Measurements from ENCODE around the gene DCTN4. TPM values are rescaled to one million over a fixed set of nuclear protein-coding genes. Genes with fewer than 3 reads are reported as not detected.

DCTN4 gene
- polyA plus RNA-seq, 3 donors = 14.6 to 34.4 (median 16.3) TPM

DNA sequence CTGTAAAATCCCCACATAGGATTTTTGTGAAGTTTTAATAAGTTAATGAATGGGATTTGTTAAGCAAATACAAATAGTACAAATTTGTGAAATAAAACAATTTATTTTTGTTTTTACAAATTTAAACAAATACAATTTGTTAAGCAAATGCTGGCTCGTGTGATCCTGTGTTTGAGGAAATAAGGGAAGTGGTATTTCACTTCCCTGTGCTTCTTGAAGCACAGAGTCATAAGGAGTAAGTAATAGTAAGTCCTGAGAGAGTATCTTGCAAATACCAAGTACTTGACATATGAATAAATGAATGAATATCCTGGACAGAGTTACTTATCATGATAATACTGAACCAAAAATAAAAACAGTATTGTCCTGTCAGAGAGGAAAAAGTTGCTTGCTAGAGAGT is 28.8 kb upstream of the DCTN4 start:
- Histone ChIP-seq H3K27me3 (ENCODE audit: control insufficient read depth in 2 of 2, insufficient read depth in 2 of 2, low read length in 2 of 2) (no peaks in the 10 kb centered on the region), H3K4me1 (ENCODE audit: control insufficient read depth in 1 of 2, insufficient read depth in 2 of 2, low read length in 2 of 2) (peaks cover 61 to 69% of the 10 kb centered on the region in 2 donors), H4K20me1 (ENCODE audit: insufficient read depth, low read length) (peaks cover 40% of the 10 kb centered on the region), H3K36me3 (replicated peaks in 1 of 2; ENCODE audit: control insufficient read depth in 1 of 2, insufficient read depth in 2 of 2, low read length in 2 of 2) (no peaks in the 10 kb centered on the region), H2AFZ (ENCODE audit: insufficient read depth, low read depth, low read length, poor library complexity, severe bottlenecking) (no peak overlapping the region), H3K79me2 (ENCODE audit: insufficient read depth, low read length) (peaks cover 100% of the 10 kb centered on the region), H3K9me3 (replicated peaks in 1 of 2; ENCODE audit: control insufficient read depth in 1 of 2, insufficient read depth in 1 of 2, low read length in 2 of 2) (no peaks in the 10 kb centered on the region), H3K9ac (ENCODE audit: insufficient read depth, low read length, poor library complexity, severe bottlenecking) (no peak overlapping the region), H3K27ac (ENCODE audit: low read depth in 1 of 2, low read length in 2 of 2) (peak overlapping the region in 1 of 2 donors; percentile 80), H3K4me3 (replicated peaks in 1 of 3; ENCODE audit: low read depth in 2 of 3, low read length in 3 of 3) (peak overlapping the region in 1 of 3 experiments; percentile 27), H3K4me2 (replicated peaks; ENCODE audit: extremely low read depth, low read length, poor library complexity, severe bottlenecking) (peak overlapping the region; percentile 26)
- H3K27ac Mint-ChIP-seq = peak overlapping the region; percentile 9 to 92 (median 79)
- intact Hi-C loops (cut with micrococcal nuclease) = loop anchor here in 1 of 2 donors (5.0 kb wide), 1 partner anchor 35 kb away; no protein-coding TSS in a partner anchor
- WGBS (ENCODE audit: insufficient coverage) = no CpG with 5 or more reads among the region's 1 CpG
- DNase-seq = peak in 2 of 3 donors; percentile 64 to 76
- no peaks in the 10 kb centered on the region for H3K27me3 Mint-ChIP-seq (ENCODE audit: low read depth in 3 of 3)
- H3K36me3 Mint-ChIP-seq = peaks cover 9 to 12% of the 10 kb centered on the region in 2 donors
- no peak for TF ChIP-seq CTCF (IDR thresholded peaks at IDR 0.05)
- peaks cover 0 to 1% (median 0%) of the 10 kb centered on the region in 7 donors for H3K9me3 Mint-ChIP-seq
- no peak overlapping the region for H3K4me3 Mint-ChIP-seq
- H3K4me1 Mint-ChIP-seq = peaks cover 72% of the 10 kb centered on the region

- H3K27me3 ChIP-seq (ENCODE audit: control insufficient read depth in 2 of 2, insufficient read depth in 2 of 2, low read length in 2 of 2) = no peaks in the 10 kb centered on the region
- no peak overlapping the region for H3K9ac ChIP-seq (ENCODE audit: insufficient read depth, low read length, poor library complexity, severe bottlenecking)
- Mint-ChIP-seq H3K4me1 (peaks cover 77% of the 10 kb centered on the region), H3K36me3 (peaks cover 14 to 16% of the 10 kb centered on the region in 2 donors), H3K27ac (peak overlapping the region; percentile 68 to 92 (median 79)), H3K27me3 (ENCODE audit: low read depth in 3 of 3) (no peaks in the 10 kb centered on the region), H3K9me3 (peaks cover 0 to 1% (median 0%) of the 10 kb centered on the region in 7 donors), H3K4me3 (no peak overlapping the region)
- H3K27ac ChIP-seq (ENCODE audit: low read depth in 1 of 2, low read length in 2 of 2) = peak overlapping the region in 1 of 2 donors; percentile 80
- no peaks in the 10 kb centered on the region for H3K36me3 ChIP-seq (replicated peaks in 1 of 2; ENCODE audit: control insufficient read depth in 1 of 2, insufficient read depth in 2 of 2, low read length in 2 of 2)
- no peak overlapping the region for H2AFZ ChIP-seq (ENCODE audit: insufficient read depth, low read depth, low read length, poor library complexity, severe bottlenecking)
- H3K9me3 ChIP-seq (replicated peaks in 1 of 2; ENCODE audit: control insufficient read depth in 1 of 2, insufficient read depth in 1 of 2, low read length in 2 of 2) = no peaks in the 10 kb centered on the region
- H3K4me2 ChIP-seq (replicated peaks; ENCODE audit: extremely low read depth, low read length, poor library complexity, severe bottlenecking) = no peak overlapping the region
- intact Hi-C loops (cut with micrococcal nuclease) = loop anchor here in 1 of 2 donors (5.0 kb wide), 1 partner anchor 35 kb away; no protein-coding TSS in a partner anchor
- H3K4me3 ChIP-seq (replicated peaks in 1 of 3; ENCODE audit: low read depth in 2 of 3, low read length in 3 of 3) = no peak overlapping the region
- no peak for TF ChIP-seq CTCF (IDR thresholded peaks at IDR 0.05)
- DNase-seq = no peak
- H3K79me2 ChIP-seq (ENCODE audit: insufficient read depth, low read length) = peaks cover 100% of the 10 kb centered on the region
- H3K4me1 ChIP-seq (ENCODE audit: control insufficient read depth in 1 of 2, insufficient read depth in 2 of 2, low read length in 2 of 2) = peaks cover 68 to 77% of the 10 kb centered on the region in 2 donors
- peaks cover 35% of the 10 kb centered on the region for H4K20me1 ChIP-seq (ENCODE audit: insufficient read depth, low read length)
- WGBS (ENCODE audit: insufficient coverage) = 100% methylated on average over 1 of the region's 1 CpG
Observed at GRCh38 chr5:150786876-150787275, 28.1 kb upstream of the DCTN4 start.

All from CD14-positive monocyte (primary cell).